NCI-H774 (cell line): ENCODE results near the gene XYLT1.

ENCODE experiments used
- DNase-seq: peaks from one replicate; lab custom pipeline; 2025; lab: John Stamatoyannopoulos, UW

The XYLT1 gene

DNA sequence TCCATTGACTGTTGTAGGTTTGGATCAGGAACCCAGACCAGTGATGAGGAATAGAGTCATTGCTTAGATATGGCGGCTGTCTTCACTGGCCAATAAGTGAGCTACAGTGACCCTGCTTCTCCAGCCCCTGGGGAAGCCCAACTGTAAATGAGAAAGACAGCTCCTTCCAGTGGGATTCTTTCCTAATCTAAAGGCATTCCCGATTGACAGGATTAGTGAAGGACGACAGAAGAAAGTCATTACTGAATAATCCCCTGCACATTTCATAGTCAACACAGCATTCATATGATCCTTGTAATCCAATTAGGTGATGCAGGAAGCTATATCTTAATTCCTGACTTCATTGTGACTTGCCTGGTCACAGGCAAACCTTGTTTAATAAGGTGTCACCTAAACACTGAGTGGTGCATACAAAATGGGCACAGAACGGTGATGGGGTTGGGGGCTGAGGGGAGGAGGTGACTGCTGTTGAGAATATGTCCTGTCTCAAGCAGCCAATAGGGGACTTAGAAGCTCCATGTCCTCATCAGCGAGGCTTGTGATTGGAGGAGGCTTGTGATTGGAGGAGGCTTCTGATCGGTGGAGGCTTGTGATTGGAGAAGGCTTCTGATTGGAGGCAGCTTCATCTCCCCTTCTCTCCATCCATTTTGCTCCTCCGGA lies 242.6 kb downstream of the XYLT1 start:
- DNase-seq: no peak

- no peak for DNase-seq
Measured at GRCh38 chr16:17227278-17227677, 243.5 kb downstream of the XYLT1 start.

DNA sequence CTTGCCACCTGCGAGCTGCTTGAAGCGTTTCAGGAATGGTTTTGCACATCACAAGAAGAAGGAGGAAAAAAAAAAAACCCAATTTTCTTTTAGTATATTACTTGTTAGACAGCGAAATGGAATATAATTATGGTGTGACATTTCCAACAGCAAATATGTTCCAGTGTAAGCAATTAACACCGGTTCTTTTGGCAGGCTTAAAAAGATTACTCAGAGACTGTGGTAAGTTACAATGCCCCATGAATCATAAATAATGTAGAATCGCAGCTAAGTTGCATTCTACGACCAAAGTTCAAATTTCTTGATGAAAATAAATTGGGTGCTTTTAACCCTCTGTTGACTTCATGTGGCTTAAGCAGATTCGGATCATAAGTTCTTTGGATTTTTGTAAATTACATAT lies 245.2 kb downstream of the XYLT1 start:
- no peak for DNase-seq

DNA sequence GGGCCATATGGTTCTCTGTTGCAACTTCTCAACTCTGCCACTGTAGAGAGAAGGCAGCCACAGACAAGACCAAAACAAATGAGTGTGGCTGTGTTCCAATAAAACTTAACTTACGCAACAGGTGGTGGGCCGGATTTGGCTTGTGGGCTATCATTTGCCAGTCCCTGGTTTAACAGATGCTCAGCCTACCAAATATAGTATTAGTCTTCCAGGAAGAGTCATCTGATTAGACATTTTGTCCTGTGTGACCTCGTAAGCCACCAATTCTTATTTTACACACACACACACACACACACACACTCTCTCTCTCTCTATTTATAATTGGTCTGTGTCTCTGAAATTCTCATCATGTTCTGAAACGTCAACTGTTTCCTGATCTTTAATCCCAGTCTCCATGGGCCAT lies 245.9 kb downstream of the XYLT1 start:
- no peak for DNase-seq

DNA sequence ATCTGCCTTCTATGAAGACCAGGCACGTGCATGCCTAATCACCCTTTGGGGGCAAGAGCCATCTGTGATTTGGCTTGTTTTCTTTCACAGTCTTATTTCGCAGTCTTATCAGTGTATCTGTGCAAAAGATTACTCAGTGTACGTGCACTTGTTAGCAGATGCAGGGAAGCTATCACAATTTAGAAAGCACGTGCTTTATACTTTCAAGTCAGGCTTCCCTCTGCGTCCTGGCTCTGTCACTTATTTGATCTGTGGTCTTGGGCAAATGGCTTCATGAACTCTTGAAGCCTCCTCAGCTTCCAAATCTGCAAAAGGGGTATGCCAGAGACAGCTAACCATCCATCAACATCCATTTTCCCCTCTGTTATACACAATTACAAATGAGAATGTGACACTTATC lies 246.4 kb downstream of the XYLT1 start:
- DNase-seq: no peak

- DNase-seq: no peak
Measured at GRCh38 chr16:17223576-17223975, 247.2 kb downstream of the XYLT1 start.

DNA sequence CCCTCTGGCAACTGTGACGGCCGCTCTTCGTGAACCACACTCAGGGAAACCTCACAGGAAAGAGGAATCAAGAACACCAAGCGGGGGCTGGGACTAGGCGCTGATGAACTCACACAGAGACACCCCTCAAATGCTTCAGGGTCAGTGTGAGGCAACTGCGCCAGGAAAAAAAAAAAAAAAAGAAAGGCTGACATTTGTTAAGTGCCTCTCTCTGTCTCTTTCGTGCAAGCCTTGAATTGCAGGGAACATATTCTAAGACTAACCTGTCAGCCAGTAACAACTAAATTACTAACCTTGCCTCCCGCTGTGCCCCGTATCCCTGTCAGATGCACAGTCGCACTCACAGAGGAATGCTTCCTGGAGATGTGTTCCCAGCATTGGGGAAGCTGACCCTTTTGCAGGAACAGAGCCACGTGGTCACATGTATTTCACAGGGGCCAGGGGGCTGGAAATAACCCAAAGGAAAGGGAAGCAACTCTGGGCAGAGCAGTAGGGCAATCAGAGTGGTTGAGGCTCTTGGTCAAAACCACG lies 247.8 kb downstream of the XYLT1 start:
- DNase-seq: no peak

- no peak for DNase-seq
Measured at GRCh38 chr16:17219991-17220390, 250.8 kb downstream of the XYLT1 start.

DNA sequence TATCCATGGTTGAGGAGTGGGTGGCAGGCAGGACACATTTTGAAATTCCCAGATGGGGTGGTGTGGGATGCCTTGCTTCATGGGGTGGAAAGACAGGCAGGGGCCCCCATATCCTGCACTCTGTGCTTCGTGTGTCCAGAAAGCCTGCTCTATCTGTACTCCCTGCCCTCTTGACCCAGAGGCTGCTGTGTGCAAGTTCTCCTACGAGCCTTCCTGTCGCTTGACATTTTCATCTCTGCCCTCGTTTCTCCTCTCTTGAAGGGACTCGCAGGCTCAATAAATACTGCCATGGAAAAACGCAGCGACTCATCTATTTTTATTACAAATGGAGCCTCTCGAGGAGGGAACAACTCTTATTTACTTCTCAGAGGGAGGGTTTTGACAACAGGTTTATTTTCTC lies 254.8 kb downstream of the XYLT1 start:
- DNase-seq: no peak

- no peak for DNase-seq
Measured at GRCh38 chr16:17215306-17215705, 255.5 kb downstream of the XYLT1 start.

DNA sequence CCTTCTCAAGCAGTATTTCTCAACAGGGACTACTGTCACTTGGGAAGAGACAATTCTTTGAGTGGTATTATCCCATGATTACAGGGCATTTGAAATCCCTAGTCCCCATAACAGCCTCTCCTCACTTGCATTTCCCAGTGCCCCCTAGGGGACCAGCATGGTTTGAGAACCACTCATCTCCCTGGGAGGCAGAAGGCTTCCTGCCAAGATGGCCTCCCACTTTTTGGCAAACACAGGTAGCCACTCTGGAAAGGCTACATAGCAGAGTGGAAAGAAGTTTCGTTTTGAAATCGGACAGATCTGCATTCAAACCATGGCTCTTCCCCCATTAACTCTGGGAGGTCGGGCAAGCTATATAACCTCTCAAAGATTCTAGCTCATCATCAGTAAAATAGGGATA lies 256.8 kb downstream of the XYLT1 start:
- no peak for DNase-seq

- no peak for DNase-seq
Measured at GRCh38 chr16:17213025-17213424, 257.7 kb downstream of the XYLT1 start.

GRCh38 chr16:17212606-17213005 lies 258.2 kb downstream of the XYLT1 start:
- DNase-seq: no peak

- no peak for DNase-seq
Measured at GRCh38 chr16:17211797-17212196, 259.0 kb downstream of the XYLT1 start.

GRCh38 chr16:17206712-17207111 lies 264.0 kb downstream of the XYLT1 start:
- DNase-seq: no peak

DNA sequence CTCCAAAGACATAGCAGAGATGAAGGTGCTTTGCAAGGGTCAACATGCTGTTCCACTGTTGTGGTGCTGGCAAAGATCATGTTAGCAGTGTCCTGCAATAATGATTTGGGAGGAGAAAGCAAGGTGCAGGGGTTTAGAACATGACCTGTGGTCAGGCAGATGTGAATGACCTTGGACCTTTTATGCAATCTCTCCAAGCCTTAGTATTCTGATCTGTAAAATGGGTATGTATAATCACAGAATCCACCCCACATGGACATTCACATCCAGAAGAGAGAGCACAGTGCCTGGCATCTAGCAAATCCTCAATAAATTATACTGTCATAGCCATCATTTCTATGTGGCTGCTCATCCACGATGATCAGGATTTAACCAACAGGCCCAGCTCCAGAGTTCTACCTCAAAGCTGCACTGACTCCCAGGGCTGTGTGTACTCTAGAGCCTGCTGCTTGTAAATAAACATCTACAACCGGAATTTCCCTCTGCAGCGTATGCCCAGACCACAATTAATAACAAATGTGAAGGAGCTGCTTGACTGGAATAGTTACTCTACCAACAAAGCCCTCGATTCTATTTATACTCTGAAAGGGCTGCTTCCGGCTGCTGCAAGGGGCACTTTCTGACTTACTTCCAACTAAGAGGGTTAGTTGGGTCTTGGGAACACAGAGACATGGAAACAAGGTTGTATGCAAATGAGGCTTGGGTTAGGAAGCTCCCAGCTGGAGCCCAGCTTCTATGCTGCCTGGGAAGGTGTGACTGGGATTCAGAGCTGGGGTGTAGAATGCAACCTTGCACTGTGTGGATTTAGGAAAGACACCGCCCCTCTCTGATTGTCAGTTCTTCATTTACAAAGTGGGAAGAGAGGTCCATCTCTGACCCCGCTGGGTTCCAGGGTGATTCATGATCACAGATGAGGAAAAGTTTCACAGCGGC lies 265.2 kb downstream of the XYLT1 start:
- peak; percentile 24 for DNase-seq

- no peak for DNase-seq
Measured at GRCh38 chr16:17204644-17205043, 266.1 kb downstream of the XYLT1 start.

GRCh38 chr16:17204206-17204605 lies 266.6 kb downstream of the XYLT1 start:
- DNase-seq: no peak

- DNase-seq: no peak
Measured at GRCh38 chr16:17203424-17203823, 267.3 kb downstream of the XYLT1 start.

GRCh38 chr16:17199135-17199534 lies 271.6 kb downstream of the XYLT1 start:
- DNase-seq: no peak

- no peak for DNase-seq
Measured at GRCh38 chr16:17196526-17196925, 274.2 kb downstream of the XYLT1 start.

DNA sequence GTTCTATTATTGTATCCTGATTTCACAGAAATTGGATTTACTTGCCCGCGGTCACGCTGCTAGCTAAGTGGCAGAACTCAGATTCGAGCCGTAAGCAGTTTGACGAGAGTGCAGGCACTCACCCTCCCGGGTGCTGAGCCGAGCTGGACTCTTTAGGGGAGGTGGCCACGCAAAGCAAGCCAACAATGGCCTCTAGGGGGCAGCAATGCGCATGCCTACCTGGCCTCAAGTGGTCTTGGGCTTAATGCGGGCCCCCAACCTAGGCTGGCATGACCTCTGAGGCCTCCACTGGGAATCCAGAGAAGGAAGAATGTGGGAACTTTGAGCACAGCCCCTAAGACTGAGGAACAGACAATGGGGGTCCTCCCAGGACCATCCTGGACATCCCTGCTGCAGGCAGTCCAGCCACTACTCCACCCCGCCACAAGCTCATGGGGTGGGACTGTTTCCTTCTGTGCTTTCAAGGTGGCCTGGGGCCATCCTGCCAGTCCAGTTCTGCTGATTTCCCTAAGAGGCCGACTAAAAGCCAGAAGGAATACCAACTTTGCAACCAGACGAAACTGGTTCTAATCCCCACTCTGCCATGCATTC lies 276.5 kb downstream of the XYLT1 start:
- DNase-seq: peak; percentile 16
